OCI-LY7 (cell line): ENCODE data around the gene VCX3A. TPM values are rescaled to one million over a fixed set of nuclear protein-coding genes. Genes with fewer than 3 reads are reported as not detected.

Source experiments
- BruUV-seq: library from RNA; stranded (reverse); fragments of 400-500 nt; replicated peaks from 2 replicates; lab custom pipeline; 2021; lab: Mats Ljungman, UMichigan
- CTCF ChIA-PET: fragments of 300-600 bp; sonication (Branson Sonifier 250); formaldehyde crosslinking; loops from one replicate; lab custom pipeline; 2022; ENCODE audit warnings: antibody characterized with exemption; ENCODE audit not compliant: unreplicated experiment; lab: Charles Lee
- POLR2A ChIA-PET: fragments of 300-600 bp; sonication (Branson Sonifier 250); formaldehyde crosslinking; loops from one replicate; lab custom pipeline; 2022; ENCODE audit warnings: antibody characterized with exemption; lab: Charles Lee
- DNase-seq: peaks from one replicate; pipeline ENCODE4 v3.0.0-alpha.2; 2015; ENCODE audit warnings: low spot score
- H2AFZ ChIP-seq: fragments of 200-600 bp; sonication (generic), shearing (Covaris generic); 2 replicates; pipeline ENCODE4 v1.6.1; 2014; ENCODE audit warnings: mild to moderate bottlenecking, antibody characterized with exemption, low read length, moderate library complexity
- H3K27ac ChIP-seq: fragments of 200-600 bp; sonication (generic); 2 replicates; pipeline ENCODE4 v1.5.1; 2014; ENCODE audit warnings: mixed run types, low read depth, mild to moderate bottlenecking, moderate library complexity, low read length, inconsistent platforms; ENCODE audit not compliant: poor library complexity, severe bottlenecking
- H3K36me3 ChIP-seq: fragments of 200-600 bp; sonication (generic); 2 replicates; pipeline ENCODE4 v1.6.1; 2014; ENCODE audit warnings: mild to moderate bottlenecking, antibody characterized with exemption, low read length, moderate library complexity, mixed read lengths; ENCODE audit not compliant: insufficient read depth
- H3K4me1 ChIP-seq: fragments of 200-600 bp; sonication (generic); 2 replicates; pipeline ENCODE4 v1.5.1; 2014; ENCODE audit warnings: mild to moderate bottlenecking, low read length; ENCODE audit not compliant: insufficient read depth, poor library complexity, severe bottlenecking
- H3K4me2 ChIP-seq: fragments of 200-600 bp; sonication (generic); 2 replicates; pipeline ENCODE4 v1.6.1; 2014; ENCODE audit warnings: mild to moderate bottlenecking, low read length
- H3K4me3 ChIP-seq: fragments of 200-600 bp; sonication (generic); 2 replicates; pipeline ENCODE4 v1.5.1; 2014; ENCODE audit warnings: mild to moderate bottlenecking, low read depth, low read length; ENCODE audit not compliant: poor library complexity, severe bottlenecking
- H3K79me2 ChIP-seq: fragments of 200-600 bp; sonication (generic); 2 replicates; pipeline ENCODE4 v1.6.1; 2016; ENCODE audit warnings: low read depth, mild to moderate bottlenecking, low read length, moderate library complexity, mixed read lengths; ENCODE audit not compliant: insufficient read depth
- H3K9me2 ChIP-seq: fragments of 200-600 bp; sonication (generic); 2 replicates; pipeline ENCODE4 v1.6.1; 2016; ENCODE audit warnings: mild to moderate bottlenecking, low read length, mixed read lengths; ENCODE audit not compliant: insufficient read depth
- H3K9me3 ChIP-seq: fragments of 200-600 bp; sonication (generic); 2 replicates; pipeline ENCODE4 v1.6.1; 2014; ENCODE audit warnings: mild to moderate bottlenecking, mixed run types, low read length, mixed read lengths
- H4K20me1 ChIP-seq: fragments of 200-600 bp; sonication (generic); 2 replicates; pipeline ENCODE4 v1.6.1; 2014; ENCODE audit warnings: mild to moderate bottlenecking, antibody characterized with exemption, low read length, moderate library complexity, mixed read lengths; ENCODE audit not compliant: insufficient read depth
- EZH2phosphoT487 ChIP-seq: fragments of 200-600 bp; sonication (generic); IDR thresholded peaks from 2 replicates; pipeline ENCODE4 v1.6.1; 2018; ENCODE audit warnings: low read depth, borderline replicate concordance, mild to moderate bottlenecking, mixed run types, antibody characterized with exemption, low read length, moderate library complexity, mixed read lengths
- intact Hi-C: fragments of 100-400 bp; cut with micrococcal nuclease; formaldehyde crosslinking; loops from one replicate; pipeline ENCODE4 v1.10.0; 2022; ENCODE audit not compliant: unreplicated experiment
- total RNA-seq, 2 experiments: library from RNA; depleted of rRNA in 1 of 2; stranded (reverse); fragments of >200 nt in 1 of 2; shearing (Covaris generic) in 1 of 2; gene quantifications; 2 replicates each; pipeline ENCODE4 v1.2.3, GENCODE V29; 2014 to 2022
- TF ChIP-seq, protein P1 (sequence below): fragments of 200-600 bp; sonication (generic); conservative IDR thresholded peaks from 2 replicates; pipeline ENCODE4 v1.5.1; 2014; ENCODE audit warnings: mild to moderate bottlenecking, antibody characterized with exemption, low read length, moderate library complexity, mixed read lengths

The VCX3A gene
- total RNA-seq, 2 experiments from 2014 or later = not detected

DNA sequence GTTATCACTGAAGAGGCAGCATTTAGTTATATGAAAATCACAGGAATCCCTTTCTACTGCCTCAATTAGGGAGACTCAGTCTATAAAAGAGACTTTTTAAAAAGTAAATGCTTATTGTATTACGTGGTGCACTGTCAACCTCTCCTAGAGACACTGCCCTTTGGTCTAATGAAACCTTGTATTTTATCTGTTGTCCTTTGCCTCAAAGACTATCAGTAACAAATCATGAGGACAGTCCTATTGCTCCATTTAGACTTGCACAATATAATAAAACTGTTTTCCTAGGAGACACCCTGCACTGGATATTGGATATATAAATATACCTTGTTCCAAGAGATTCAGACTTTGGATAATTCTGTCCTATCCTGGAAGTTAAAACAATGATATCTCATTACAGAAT lies 34.2 kb downstream of the VCX3A start:
- no peak overlapping the region for H3K27ac ChIP-seq
- H3K9me3 ChIP-seq = no peaks in the 10 kb centered on the region
- H3K4me3 ChIP-seq = no peak overlapping the region
- no peaks in the 10 kb centered on the region for H3K9me2 ChIP-seq
- H3K36me3 ChIP-seq = no peaks in the 10 kb centered on the region
- POLR2A ChIA-PET = no interaction called here
- no peak for DNase-seq
- no peak overlapping the region for H3K4me2 ChIP-seq
- no peak for TF ChIP-seq EZH2phosphoT487
- TF ChIP-seq, protein P1, sequence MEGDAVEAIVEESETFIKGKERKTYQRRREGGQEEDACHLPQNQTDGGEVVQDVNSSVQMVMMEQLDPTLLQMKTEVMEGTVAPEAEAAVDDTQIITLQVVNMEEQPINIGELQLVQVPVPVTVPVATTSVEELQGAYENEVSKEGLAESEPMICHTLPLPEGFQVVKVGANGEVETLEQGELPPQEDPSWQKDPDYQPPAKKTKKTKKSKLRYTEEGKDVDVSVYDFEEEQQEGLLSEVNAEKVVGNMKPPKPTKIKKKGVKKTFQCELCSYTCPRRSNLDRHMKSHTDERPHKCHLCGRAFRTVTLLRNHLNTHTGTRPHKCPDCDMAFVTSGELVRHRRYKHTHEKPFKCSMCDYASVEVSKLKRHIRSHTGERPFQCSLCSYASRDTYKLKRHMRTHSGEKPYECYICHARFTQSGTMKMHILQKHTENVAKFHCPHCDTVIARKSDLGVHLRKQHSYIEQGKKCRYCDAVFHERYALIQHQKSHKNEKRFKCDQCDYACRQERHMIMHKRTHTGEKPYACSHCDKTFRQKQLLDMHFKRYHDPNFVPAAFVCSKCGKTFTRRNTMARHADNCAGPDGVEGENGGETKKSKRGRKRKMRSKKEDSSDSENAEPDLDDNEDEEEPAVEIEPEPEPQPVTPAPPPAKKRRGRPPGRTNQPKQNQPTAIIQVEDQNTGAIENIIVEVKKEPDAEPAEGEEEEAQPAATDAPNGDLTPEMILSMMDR = no peak
- no peaks in the 10 kb centered on the region for H4K20me1 ChIP-seq
- intact Hi-C loops = no loop called here
- CTCF ChIA-PET = no interaction called here
- no peaks in the 10 kb centered on the region for H3K79me2 ChIP-seq
- H3K4me1 ChIP-seq = no peaks in the 10 kb centered on the region
- no peak overlapping the region for H2AFZ ChIP-seq
- no TSS peak for BruUV-seq

DNA sequence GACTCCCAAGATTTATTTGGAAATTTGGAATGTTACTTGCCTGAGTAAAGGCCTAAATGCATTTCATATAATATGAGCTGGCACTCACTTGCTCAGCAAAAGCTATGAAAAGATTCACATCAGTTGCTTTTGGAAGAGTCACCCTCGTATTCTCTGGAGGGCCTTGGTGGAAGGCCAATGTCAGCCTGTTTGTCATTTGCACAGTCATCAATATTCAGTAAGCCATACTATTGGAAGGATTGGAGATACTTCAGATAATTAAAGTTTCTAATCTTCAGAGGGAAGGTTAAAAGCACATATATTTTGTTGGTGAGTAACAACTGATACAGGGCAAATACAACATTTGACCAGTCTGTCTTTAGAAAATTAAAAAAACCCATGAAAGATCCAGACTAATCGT lies 36.6 kb downstream of the VCX3A start:
- no peak overlapping the region for H3K4me2 ChIP-seq
- no peaks in the 10 kb centered on the region for H3K9me2 ChIP-seq
- ChIA-PET POLR2A (no interaction called here), CTCF (no interaction called here)
- H3K4me1 ChIP-seq = no peaks in the 10 kb centered on the region
- TF ChIP-seq, protein P1 = no peak
- TF ChIP-seq EZH2phosphoT487 = no peak
- no peak overlapping the region for H3K4me3 ChIP-seq
- intact Hi-C loops = no loop called here
- H2AFZ ChIP-seq = no peak overlapping the region
- DNase-seq = no peak
- H3K36me3 ChIP-seq = no peaks in the 10 kb centered on the region
- H4K20me1 ChIP-seq = no peaks in the 10 kb centered on the region
- no peaks in the 10 kb centered on the region for H3K9me3 ChIP-seq
- no peaks in the 10 kb centered on the region for H3K79me2 ChIP-seq
- no TSS peak for BruUV-seq
- no peak overlapping the region for H3K27ac ChIP-seq
